ENCODE data around the gene ZNF516.

- TF ChIP-seq POLR2A (IDR thresholded peaks at IDR 0.05) (no peak), CTCF (IDR thresholded peaks at IDR 0.05) (no peak), EP300 (IDR thresholded peaks at IDR 0.05) (no peak), POLR2AphosphoS5 (IDR thresholded peaks at IDR 0.05) (no peak)
These were observed 12.9 kb upstream of the ZNF516 start for GRCh38 chr18:76507830-76508385.

Measured in sigmoid colon (tissue), 4 donors.